T-cell (primary cell): ENCODE measurements around the gene ROBO1. TPM values are rescaled to one million over a fixed set of nuclear protein-coding genes. Genes with fewer than 3 reads are reported as not detected.

Experiments used
- ATAC-seq, 4 experiments: fragments of 200-7000 bp in 3 of 4; fragments of 150-1000 bp in 1 of 4; cut with Tn5 transposase; replicated peaks in 1 of 4; 1 replicate in 3 of 4; 2 replicates in 1 of 4; pipeline ENCODE4 v1.10.0; 2021; ENCODE audit warnings: moderate library complexity in 3 of 4, mild to moderate bottlenecking in 2 of 4, moderate number of reproducible peaks in 1 of 4
- CTCF ChIA-PET, 2 donors: fragments of 300-600 bp; sonication (Branson Sonifier 250); formaldehyde crosslinking; loops; one replicate each; lab custom pipeline; 2022; ENCODE audit warnings: antibody characterized with exemption in 2 of 2; lab: Charles Lee
- POLR2A ChIA-PET, 2 donors: fragments of 300-600 bp; sonication (Branson Sonifier 250); formaldehyde crosslinking; loops; one replicate each; lab custom pipeline; 2022; ENCODE audit warnings: antibody characterized with exemption in 2 of 2; lab: Charles Lee
- DNase-seq, 35 experiments: peaks; one replicate each; pipeline versions ENCODE4 v3.0.0 to v3.0.0-alpha.2; 2013 to 2023
- H3K27ac ChIP-seq: one replicate; pipeline ENCODE4 v1.5.1; 2013; ENCODE audit warnings: low read length
- H3K27me3 ChIP-seq, 2 experiments: replicated peaks in 1 of 2; 1 replicate in 1 of 2; 2 replicates in 1 of 2; pipeline versions ENCODE4 v1.6.1 to v1.7.0; 2013; ENCODE audit warnings: low read length in 1 of 2, mixed read lengths in 1 of 2; ENCODE audit not compliant: control insufficient read depth in 2 of 2, insufficient read depth in 2 of 2; ENCODE audit errors: extremely low read depth in 1 of 2
- H3K36me3 ChIP-seq, 2 donors: 1 replicate in 1 of 2; 2 replicates in 1 of 2; pipeline versions ENCODE4 v1.6.1 to v1.7.0; 2013; ENCODE audit warnings: low read length in 1 of 2; ENCODE audit not compliant: control insufficient read depth in 2 of 2, insufficient read depth in 1 of 2; ENCODE audit errors: extremely low read depth in 1 of 2
- H3K4me1 ChIP-seq, 2 experiments: 1 replicate in 1 of 2; 2 replicates in 1 of 2; pipeline versions ENCODE4 v1.6.1 to v1.7.0; 2013; ENCODE audit warnings: low read length in 2 of 2, mixed read lengths in 1 of 2; ENCODE audit not compliant: insufficient read depth in 2 of 2, control insufficient read depth in 1 of 2; ENCODE audit errors: extremely low read depth in 1 of 2
- H3K4me3 ChIP-seq, 2 donors: 1 replicate in 1 of 2; 2 replicates in 1 of 2; pipeline versions ENCODE4 v1.5.1 to v1.7.0; 2013; ENCODE audit warnings: mild to moderate bottlenecking in 2 of 2, low read length in 1 of 2, moderate library complexity in 1 of 2; ENCODE audit not compliant: control insufficient read depth in 1 of 2; ENCODE audit errors: extremely low read depth in 1 of 2
- H3K9me3 ChIP-seq: 2 replicates; pipeline ENCODE4 v1.7.0; 2013
- H3K27ac Mint-ChIP-seq, 2 donors: one replicate each; pipeline ENCODE4 v1.8.0; 2020 to 2021; ENCODE audit warnings: mild to moderate bottlenecking in 2 of 2, mixed read lengths in 2 of 2
- H3K27me3 Mint-ChIP-seq, 2 donors: one replicate each; pipeline ENCODE4 v1.8.0; 2021 to 2022; ENCODE audit warnings: mixed read lengths in 2 of 2
- H3K36me3 Mint-ChIP-seq: one replicate; pipeline ENCODE4 v1.8.0; 2021; ENCODE audit warnings: mixed read lengths
- H3K4me1 Mint-ChIP-seq, 3 donors: one replicate each; pipeline ENCODE4 v1.8.0; 2020 to 2022; ENCODE audit warnings: mixed read lengths in 3 of 3, mild to moderate bottlenecking in 1 of 3
- H3K4me3 Mint-ChIP-seq, 3 donors: one replicate each; pipeline ENCODE4 v1.8.0; 2020 to 2022; ENCODE audit warnings: mild to moderate bottlenecking in 3 of 3, mixed read lengths in 3 of 3, moderate library complexity in 3 of 3
- H3K9me3 Mint-ChIP-seq, 3 donors: one replicate each; pipeline ENCODE4 v1.8.0; 2020 to 2022; ENCODE audit warnings: mixed read lengths in 3 of 3
- WGBS: methylation state at CpG from one replicate; pipeline ENCODE4 v1.1.5; 2013; ENCODE audit warnings: missing lambda C conversion rate; ENCODE audit not compliant: insufficient coverage; 5-methylcytosine and 5-hydroxymethylcytosine counted together
- total RNA-seq, 35 experiments: library from RNA in 6 of 35; stranded (reverse) in 6 of 35; fragments of 120-200 nt in 1 of 35; gene quantifications; one replicate each; pipeline versions ENCODE4 v1.2.1 to v1.2.4 and lab custom pipeline; 2013 to 2026

The ROBO1 gene
- total RNA-seq, 5 donors from 2014 or later (not counting 1 experiment from before 2014, with no cell fraction given): 0.20 to 2.4 (median 1.7) TPM

GRCh38 chr3:79405183-79405582 lies 362.6 kb downstream of the ROBO1 start:
- no peaks in the 10 kb centered on the region for H3K4me1 ChIP-seq
- DNase-seq (no peak), ATAC-seq (no peak)
- Mint-ChIP-seq H3K4me1 (no peaks in the 10 kb centered on the region), H3K27ac (no peak overlapping the region), H3K27me3 (no peaks in the 10 kb centered on the region), H3K9me3 (peaks cover 0 to 13% (median 4%) of the 10 kb centered on the region in 3 donors), H3K4me3 (no peak overlapping the region), H3K36me3 (no peaks in the 10 kb centered on the region)
- CTCF ChIA-PET: no interaction called here
- H3K9me3 ChIP-seq: no peaks in the 10 kb centered on the region
- no CpG with 5 or more reads among the region's 1 CpG for WGBS
- no peaks in the 10 kb centered on the region for H3K27me3 ChIP-seq
- no peaks in the 10 kb centered on the region for H3K36me3 ChIP-seq
- H3K27ac ChIP-seq: no peak overlapping the region
- H3K4me3 ChIP-seq: no peak overlapping the region
- POLR2A ChIA-PET: no interaction called here

- Histone ChIP-seq H3K4me3 (no peak overlapping the region), H3K36me3 (no peaks in the 10 kb centered on the region), H3K27me3 (no peaks in the 10 kb centered on the region), H3K9me3 (no peaks in the 10 kb centered on the region), H3K4me1 (no peaks in the 10 kb centered on the region), H3K27ac (no peak overlapping the region)
- Mint-ChIP-seq H3K4me1 (no peaks in the 10 kb centered on the region), H3K27me3 (no peaks in the 10 kb centered on the region), H3K9me3 (peaks cover 13 to 21% (median 14%) of the 10 kb centered on the region in 3 donors), H3K36me3 (no peaks in the 10 kb centered on the region), H3K4me3 (no peak overlapping the region), H3K27ac (no peak overlapping the region)
- DNase-seq (no peak), ATAC-seq (no peak)
- POLR2A ChIA-PET: no interaction called here
- CTCF ChIA-PET: no interaction called here
- WGBS: no CpG with 5 or more reads among the region's 2 CpGs
Observed at GRCh38 chr3:79396595-79396994, 371.2 kb downstream of the ROBO1 start.

DNA sequence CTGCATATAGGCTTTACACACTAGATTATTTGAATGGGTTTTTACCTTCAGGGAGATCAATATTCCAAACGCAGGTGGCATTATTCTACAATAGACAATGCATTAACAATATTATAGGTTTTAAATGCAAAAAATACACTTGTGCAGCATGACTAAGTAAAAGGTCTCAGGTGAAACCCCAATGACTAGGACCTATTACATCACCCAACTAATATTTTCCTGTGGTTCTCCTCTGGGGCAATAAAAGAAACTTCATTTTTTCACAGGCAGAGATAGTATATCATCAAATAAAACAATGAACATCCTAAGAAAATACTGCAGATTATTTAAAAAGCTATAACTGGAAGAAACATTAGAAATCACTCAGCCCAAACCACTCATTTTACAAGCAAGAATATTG lies 375.3 kb downstream of the ROBO1 start:
- Histone ChIP-seq H3K27ac (no peak overlapping the region), H3K9me3 (no peaks in the 10 kb centered on the region), H3K27me3 (no peaks in the 10 kb centered on the region), H3K4me3 (no peak overlapping the region), H3K4me1 (no peaks in the 10 kb centered on the region), H3K36me3 (no peaks in the 10 kb centered on the region)
- ChIA-PET POLR2A (no interaction called here), CTCF (no interaction called here)
- ATAC-seq (no peak), DNase-seq (no peak)
- Mint-ChIP-seq H3K4me1 (no peaks in the 10 kb centered on the region), H3K4me3 (no peak overlapping the region), H3K36me3 (no peaks in the 10 kb centered on the region), H3K9me3 (peaks cover 11 to 20% (median 17%) of the 10 kb centered on the region in 3 donors), H3K27me3 (no peaks in the 10 kb centered on the region), H3K27ac (no peak overlapping the region)
- WGBS: no CpG with 5 or more reads among the region's 1 CpG

DNA sequence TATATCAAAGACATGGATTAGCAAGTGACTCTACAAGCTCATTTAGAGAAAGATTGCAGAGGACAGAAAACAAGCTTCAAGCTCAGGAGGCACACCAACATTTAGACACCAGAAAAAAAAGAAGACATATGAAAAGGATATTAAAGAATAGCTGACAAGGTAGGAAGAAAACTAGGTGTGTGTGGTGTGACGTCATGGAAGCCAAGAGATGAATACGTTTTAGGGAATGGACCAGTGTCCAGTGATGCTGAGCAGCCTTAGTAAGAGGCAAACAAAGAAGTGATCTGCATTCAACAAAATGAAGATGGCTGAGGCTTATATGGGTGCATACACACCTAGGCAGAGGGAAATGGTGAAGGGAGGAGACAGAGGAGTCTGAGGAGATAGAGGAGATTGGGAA lies 377.4 kb downstream of the ROBO1 start:
- Mint-ChIP-seq H3K36me3 (no peaks in the 10 kb centered on the region), H3K27me3 (no peaks in the 10 kb centered on the region), H3K4me1 (no peaks in the 10 kb centered on the region), H3K9me3 (peaks cover 11 to 23% (median 19%) of the 10 kb centered on the region in 3 donors), H3K4me3 (no peak overlapping the region), H3K27ac (no peak overlapping the region)
- ATAC-seq (no peak), DNase-seq (no peak)
- Histone ChIP-seq H3K27ac (no peak overlapping the region), H3K4me1 (no peaks in the 10 kb centered on the region), H3K27me3 (no peaks in the 10 kb centered on the region), H3K9me3 (no peaks in the 10 kb centered on the region), H3K4me3 (no peak overlapping the region), H3K36me3 (no peaks in the 10 kb centered on the region)
- CTCF ChIA-PET: interaction anchor here in 1 of 2 donors (0.7 kb wide), 1 partner anchor 31 kb away, joined by 3 read pairs; no protein-coding TSS in a partner anchor
- POLR2A ChIA-PET: no interaction called here
- WGBS: 78% methylated on average over 2 of the region's 2 CpGs

- POLR2A ChIA-PET: no interaction called here
- DNase-seq: no peak
- no peaks in the 10 kb centered on the region for H3K9me3 ChIP-seq
Observed at GRCh38 chr3:79385211-79385610, 382.6 kb downstream of the ROBO1 start.

GRCh38 chr3:79383402-79384012 lies 384.3 kb downstream of the ROBO1 start:
- H3K36me3 ChIP-seq: no peaks in the 10 kb centered on the region
- H3K27ac ChIP-seq: no peak overlapping the region
- H3K4me1 ChIP-seq: no peaks in the 10 kb centered on the region
- H3K27ac Mint-ChIP-seq: no peak overlapping the region
- peaks cover 8 to 20% (median 18%) of the 10 kb centered on the region in 3 donors for H3K9me3 Mint-ChIP-seq
- H3K9me3 ChIP-seq: no peaks in the 10 kb centered on the region
- ATAC-seq: no peak
- no peaks in the 10 kb centered on the region for H3K27me3 Mint-ChIP-seq
- 7% methylated on average over 2 of the region's 3 CpGs for WGBS
- DNase-seq: no peak
- no peak overlapping the region for H3K4me3 ChIP-seq
- POLR2A ChIA-PET: no interaction called here
- CTCF ChIA-PET: no interaction called here
- H3K4me3 Mint-ChIP-seq: no peak overlapping the region
- H3K4me1 Mint-ChIP-seq: no peaks in the 10 kb centered on the region
- no peaks in the 10 kb centered on the region for H3K36me3 Mint-ChIP-seq
- no peaks in the 10 kb centered on the region for H3K27me3 ChIP-seq

More at GRCh38 chr3:79385211-79385610, 382.6 kb downstream of the ROBO1 start:
- Histone ChIP-seq H3K27ac (no peak overlapping the region), H3K27me3 (no peaks in the 10 kb centered on the region), H3K4me1 (no peaks in the 10 kb centered on the region), H3K36me3 (no peaks in the 10 kb centered on the region), H3K4me3 (no peak overlapping the region)
- no peak for ATAC-seq
- H3K27ac Mint-ChIP-seq: no peak overlapping the region
- CTCF ChIA-PET: no interaction called here
- no peaks in the 10 kb centered on the region for H3K4me1 Mint-ChIP-seq
- no peaks in the 10 kb centered on the region for H3K27me3 Mint-ChIP-seq
- H3K36me3 Mint-ChIP-seq: no peaks in the 10 kb centered on the region
- no peak overlapping the region for H3K4me3 Mint-ChIP-seq
- H3K9me3 Mint-ChIP-seq: peaks cover 6 to 19% (median 17%) of the 10 kb centered on the region in 3 donors
- WGBS: no CpG with 5 or more reads among the region's 3 CpGs
